Suprapubic skin (tissue), 4 donors: ENCODE results near the gene TIMM44.

Experiments used
- POLR2A ChIP-seq, 2 donors: fragments of 450-650 bp; IDR thresholded peaks; one replicate each; pipeline ENCODE4 v1.6.1; 2017; ENCODE audit warnings: antibody characterized with exemption in 2 of 2, mild to moderate bottlenecking in 2 of 2, moderate library complexity in 2 of 2
- POLR2AphosphoS5 ChIP-seq, 3 donors: sonication (generic); formaldehyde crosslinking; IDR thresholded peaks; one replicate each; pipeline ENCODE4 v1.6.1; 2017; ENCODE audit warnings: antibody characterized with exemption in 3 of 3
- TF ChIP-seq, protein P1 (sequence below), 2 donors: fragments of 200-600 bp in 1 of 2; fragments of 450-650 bp in 1 of 2; sonication (generic) in 1 of 2; IDR thresholded peaks; one replicate each; pipeline ENCODE4 v1.5.1; 2016 to 2019; ENCODE audit warnings: antibody characterized with exemption in 2 of 2, mild to moderate bottlenecking in 1 of 2, moderate library complexity in 1 of 2

DNA sequence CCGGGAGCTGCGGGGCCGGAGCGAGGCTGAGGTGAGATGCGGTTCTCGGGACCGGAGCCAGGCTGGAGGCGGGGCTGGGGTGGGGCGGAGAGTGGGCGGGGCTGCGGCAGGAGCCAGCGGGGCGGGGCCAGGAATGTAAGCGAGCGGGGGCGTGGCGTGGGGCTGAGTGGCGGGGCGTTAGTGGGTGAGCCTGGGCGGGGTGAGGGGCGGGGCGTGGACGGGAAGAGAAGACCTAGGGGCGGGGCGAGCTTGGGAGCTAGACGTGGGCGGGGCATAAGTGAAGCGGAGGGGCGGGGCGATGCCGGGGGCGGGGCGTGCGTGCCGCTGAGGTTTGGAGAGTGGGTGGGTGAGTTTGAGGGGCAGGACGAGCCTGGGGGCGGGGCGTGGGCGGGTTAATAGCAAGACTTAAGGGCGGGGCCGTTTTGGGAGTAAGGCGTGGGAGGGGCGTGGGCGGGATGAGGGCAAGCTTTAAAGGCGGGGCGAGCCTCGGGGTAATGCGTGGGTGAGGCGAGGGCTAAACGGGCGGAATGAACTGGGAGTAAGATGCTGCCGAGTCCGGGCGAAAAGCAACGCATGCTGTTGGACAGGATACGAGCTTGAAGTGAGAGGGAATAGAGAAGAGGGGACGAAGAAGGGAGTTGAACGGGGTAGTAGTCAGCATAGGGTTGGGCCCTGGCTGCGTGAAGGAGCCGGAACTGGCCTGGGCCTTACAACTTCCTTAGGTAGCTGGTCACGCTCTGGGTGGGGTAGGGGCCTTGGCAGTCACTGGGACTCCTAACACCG is 22.8 kb downstream of the TIMM44 start:
- peak in 1 of 2 donors; percentile 47 for TF ChIP-seq POLR2A (IDR thresholded peaks at IDR 0.05)
- TF ChIP-seq, protein P1, sequence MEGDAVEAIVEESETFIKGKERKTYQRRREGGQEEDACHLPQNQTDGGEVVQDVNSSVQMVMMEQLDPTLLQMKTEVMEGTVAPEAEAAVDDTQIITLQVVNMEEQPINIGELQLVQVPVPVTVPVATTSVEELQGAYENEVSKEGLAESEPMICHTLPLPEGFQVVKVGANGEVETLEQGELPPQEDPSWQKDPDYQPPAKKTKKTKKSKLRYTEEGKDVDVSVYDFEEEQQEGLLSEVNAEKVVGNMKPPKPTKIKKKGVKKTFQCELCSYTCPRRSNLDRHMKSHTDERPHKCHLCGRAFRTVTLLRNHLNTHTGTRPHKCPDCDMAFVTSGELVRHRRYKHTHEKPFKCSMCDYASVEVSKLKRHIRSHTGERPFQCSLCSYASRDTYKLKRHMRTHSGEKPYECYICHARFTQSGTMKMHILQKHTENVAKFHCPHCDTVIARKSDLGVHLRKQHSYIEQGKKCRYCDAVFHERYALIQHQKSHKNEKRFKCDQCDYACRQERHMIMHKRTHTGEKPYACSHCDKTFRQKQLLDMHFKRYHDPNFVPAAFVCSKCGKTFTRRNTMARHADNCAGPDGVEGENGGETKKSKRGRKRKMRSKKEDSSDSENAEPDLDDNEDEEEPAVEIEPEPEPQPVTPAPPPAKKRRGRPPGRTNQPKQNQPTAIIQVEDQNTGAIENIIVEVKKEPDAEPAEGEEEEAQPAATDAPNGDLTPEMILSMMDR (IDR thresholded peaks at IDR 0.05) = no peak
- TF ChIP-seq POLR2AphosphoS5 (IDR thresholded peaks at IDR 0.05) = no peak
